Measurements from ENCODE around the gene PEX11G.
"Not testable (repeated sequence)": the region's sequence is repeated elsewhere in the genome, so short reads cannot be mapped to it uniquely, and the experiment has no call there.

The PEX11G gene

GRCh38 chr19:7455600-7456296 lies 33.1 kb downstream of the PEX11G start:
- DNase-seq (ENCODE audit: low read depth), result no peak
- no peak overlapping the region for H3K4me3 ChIP-seq (ENCODE audit: low read length)
- TF ChIP-seq CTCF (IDR thresholded peaks at IDR 0.05; ENCODE audit: insufficient read depth, low read depth, low read length, missing control alignments), result no peak

DNA sequence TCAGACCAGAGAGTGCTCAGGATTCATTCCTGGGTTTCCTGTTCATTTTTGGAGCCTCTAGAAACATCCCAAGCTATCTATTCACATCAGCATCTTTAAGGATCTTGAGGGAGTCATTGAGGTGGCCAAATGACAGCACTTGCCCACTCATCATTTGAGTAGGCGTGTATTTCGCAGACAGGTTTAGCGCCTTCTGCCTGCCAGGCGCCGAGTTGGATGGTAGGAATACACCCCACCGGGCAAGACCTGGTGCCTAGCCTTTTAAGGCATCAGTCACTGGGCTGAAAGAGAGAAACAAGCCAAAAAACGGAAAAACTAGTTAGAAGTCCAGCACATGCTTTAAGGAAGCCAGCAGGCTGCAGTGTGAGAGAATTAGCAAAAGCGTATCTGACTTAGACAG lies 33.8 kb downstream of the PEX11G start:
- DNase-seq (ENCODE audit: low read depth), result no peak
- H3K4me3 ChIP-seq (ENCODE audit: low read length), result no peak overlapping the region
- no peak for TF ChIP-seq CTCF (IDR thresholded peaks at IDR 0.05; ENCODE audit: insufficient read depth, low read depth, low read length, missing control alignments)

- no peak for TF ChIP-seq CTCF (IDR thresholded peaks at IDR 0.05; ENCODE audit: insufficient read depth, low read depth, low read length, missing control alignments)
- no peak overlapping the region for H3K4me3 ChIP-seq (ENCODE audit: low read length)
- peak; percentile 60 for DNase-seq (ENCODE audit: low read depth)
Observed at GRCh38 chr19:7450243-7451223, 38.3 kb downstream of the PEX11G start.

DNA sequence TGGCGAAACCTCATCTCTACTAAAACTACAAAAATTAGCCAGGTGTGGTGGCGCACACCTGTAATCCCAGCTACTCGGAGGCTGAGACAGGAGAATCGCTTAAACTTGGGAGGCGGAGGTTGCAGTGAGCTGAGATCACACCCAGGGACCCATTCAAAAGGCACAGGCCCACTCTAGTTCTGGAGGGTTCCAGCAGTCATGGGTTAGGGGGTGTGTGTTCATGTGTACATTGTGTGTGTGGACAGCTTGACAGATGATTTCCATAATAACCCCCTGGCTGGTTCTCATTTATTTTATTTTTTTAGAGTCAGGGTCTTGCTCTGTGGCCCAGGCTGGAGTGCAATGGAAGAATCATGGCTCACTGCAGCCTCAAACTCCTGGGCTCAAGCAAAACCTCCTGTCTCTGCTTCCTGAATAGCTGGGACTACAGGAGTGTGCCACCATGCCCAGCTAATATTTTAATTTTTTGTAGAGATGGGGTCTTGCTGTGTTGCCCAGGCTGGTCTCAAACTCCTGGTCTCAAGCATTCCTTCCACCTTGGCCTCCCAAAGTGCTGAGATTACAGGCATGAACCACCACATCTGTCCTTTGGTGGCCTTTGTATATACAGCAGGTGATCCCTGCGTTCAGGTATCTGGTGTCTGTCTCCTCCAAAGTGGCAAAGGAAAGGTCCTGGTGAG lies 39.3 kb downstream of the PEX11G start:
- not testable (repeated sequence) for DNase-seq (ENCODE audit: low read depth)

DNA sequence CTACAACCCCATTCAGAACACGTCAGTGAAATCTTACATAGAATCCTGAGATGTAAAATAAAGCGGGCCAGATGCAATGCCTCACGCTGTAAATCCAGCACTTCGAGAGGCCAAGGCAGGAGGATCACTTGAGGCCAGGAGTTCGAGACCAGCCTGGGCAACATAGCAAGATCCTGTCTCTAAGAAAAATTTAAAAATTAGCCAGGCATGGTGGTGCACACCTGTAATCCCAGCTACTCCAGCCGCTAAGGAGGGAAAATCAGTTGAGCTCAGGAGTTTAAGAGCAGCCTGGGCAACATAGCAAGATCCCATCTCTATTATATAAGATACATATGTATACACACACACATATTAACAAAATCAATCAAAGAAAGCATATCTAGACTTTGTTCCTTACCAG lies 41.2 kb downstream of the PEX11G start:
- DNase-seq (ENCODE audit: low read depth), result no peak
- H3K4me3 ChIP-seq (ENCODE audit: low read length), result no peak overlapping the region
- no peak for TF ChIP-seq CTCF (IDR thresholded peaks at IDR 0.05; ENCODE audit: insufficient read depth, low read depth, low read length, missing control alignments)

More for the DNA sequence above, 39.3 kb downstream of the PEX11G start:
- not testable (repeated sequence) for H3K4me3 ChIP-seq (ENCODE audit: low read length)

GRCh38 chr19:7445104-7445503 lies 43.7 kb downstream of the PEX11G start:
- TF ChIP-seq CTCF (IDR thresholded peaks at IDR 0.05; ENCODE audit: insufficient read depth, low read depth, low read length, missing control alignments), result no peak
- no peak overlapping the region for H3K4me3 ChIP-seq (ENCODE audit: low read length)
- no peak for DNase-seq (ENCODE audit: low read depth)

- DNase-seq (ENCODE audit: low read depth), result no peak
- TF ChIP-seq CTCF (IDR thresholded peaks at IDR 0.05; ENCODE audit: insufficient read depth, low read depth, low read length, missing control alignments), result no peak
- no peak overlapping the region for H3K4me3 ChIP-seq (ENCODE audit: low read length)
Observed at GRCh38 chr19:7444042-7444441, 44.8 kb downstream of the PEX11G start.
